Measurements from ENCODE around the gene HERC3. TPM values are rescaled to one million over a fixed set of nuclear protein-coding genes. Genes with fewer than 3 reads are reported as not detected.
A peak's percentile ranks its signal among the peaks of the same experiment; 100 is the strongest.

Gene HERC3
- total RNA-seq, 4 donors from 2014 or later, result 45.0 to 60.7 (median 51.9) TPM

GRCh38 chr4:88597970-88598660 lies 5.8 kb downstream of the HERC3 start:
- Histone ChIP-seq H3K4me3 (no peak overlapping the region), H3K27me3 (no peaks in the 10 kb centered on the region), H3K27ac (peak overlapping the region in 3 of 4 donors; percentile 3 to 58 (median 37)), H3K36me3 (peaks cover 0 to 15% of the 10 kb centered on the region in 2 donors), H3K9me3 (no peaks in the 10 kb centered on the region), H3K4me1 (peaks cover 15 to 78% (median 18%) of the 10 kb centered on the region in 3 donors)
- WGBS, 2 donors (ENCODE audit: low coverage in 1 of 2), result 35 to 51% methylated on average over 3 of the region's 3 CpGs
- no peak for ATAC-seq
- TF ChIP-seq POLR2A (IDR thresholded peaks at IDR 0.05) (no peak), POLR2AphosphoS5 (IDR thresholded peaks at IDR 0.05) (no peak), CTCF (IDR thresholded peaks at IDR 0.05) (no peak), EP300 (IDR thresholded peaks at IDR 0.05) (no peak)

GRCh38 chr4:88599298-88599697 lies 7.0 kb downstream of the HERC3 start:
- H3K27ac ChIP-seq, result peak overlapping the region; percentile 43 to 64 (median 58)
- H3K9me3 ChIP-seq, result no peaks in the 10 kb centered on the region
- peak overlapping the region in 1 of 2 donors; percentile 11 for H3K4me3 ChIP-seq
- peaks cover 0 to 15% of the 10 kb centered on the region in 2 donors for H3K36me3 ChIP-seq
- WGBS, 2 donors (ENCODE audit: low coverage in 1 of 2), result 46 to 63% methylated on average over 2 to 3 of the region's 3 CpGs
- no peak for TF ChIP-seq POLR2A (IDR thresholded peaks at IDR 0.05)
- TF ChIP-seq EP300 (IDR thresholded peaks at IDR 0.05), result no peak
- no peak for TF ChIP-seq POLR2AphosphoS5 (IDR thresholded peaks at IDR 0.05)
- TF ChIP-seq CTCF (IDR thresholded peaks at IDR 0.05), result no peak
- H3K27me3 ChIP-seq, result no peaks in the 10 kb centered on the region
- H3K4me1 ChIP-seq, result peaks cover 8 to 67% (median 18%) of the 10 kb centered on the region in 3 donors
- ATAC-seq, result peak; percentile 73

- 78% methylated on average over 1 of the region's 1 CpG; no CpG with 5 or more reads in 1 of the 2 donors for WGBS, 2 donors (ENCODE audit: low coverage in 1 of 2)
- no peak for TF ChIP-seq CTCF (IDR thresholded peaks at IDR 0.05)
- TF ChIP-seq EP300 (IDR thresholded peaks at IDR 0.05), result no peak
- no peak for TF ChIP-seq POLR2A (IDR thresholded peaks at IDR 0.05)
- TF ChIP-seq POLR2AphosphoS5 (IDR thresholded peaks at IDR 0.05), result no peak
- H3K36me3 ChIP-seq, result peaks cover 0 to 15% of the 10 kb centered on the region in 2 donors
- peak overlapping the region; percentile 43 to 64 (median 58) for H3K27ac ChIP-seq
- H3K9me3 ChIP-seq, result no peaks in the 10 kb centered on the region
- no peaks in the 10 kb centered on the region for H3K27me3 ChIP-seq
- H3K4me3 ChIP-seq, result peak overlapping the region in 1 of 2 donors; percentile 11
- H3K4me1 ChIP-seq, result peaks cover 8 to 66% (median 18%) of the 10 kb centered on the region in 3 donors
- peak; percentile 50 for ATAC-seq
Measured at GRCh38 chr4:88599714-88600113, 7.4 kb downstream of the HERC3 start.

- no peak for TF ChIP-seq POLR2A (IDR thresholded peaks at IDR 0.05)
- no peak for TF ChIP-seq POLR2AphosphoS5 (IDR thresholded peaks at IDR 0.05)
- TF ChIP-seq CTCF (IDR thresholded peaks at IDR 0.05), result no peak
- TF ChIP-seq EP300 (IDR thresholded peaks at IDR 0.05), result no peak
- whole genome bisulfite sequencing, 2 donors (ENCODE audit: low coverage in 1 of 2), result 75 to 83% methylated on average over 2 of the region's 2 CpGs
- H3K36me3 ChIP-seq, result peaks cover 0 to 15% of the 10 kb centered on the region in 2 donors
- H3K27me3 ChIP-seq, result no peaks in the 10 kb centered on the region
- peaks cover 8 to 66% (median 18%) of the 10 kb centered on the region in 3 donors for H3K4me1 ChIP-seq
- H3K9me3 ChIP-seq, result no peaks in the 10 kb centered on the region
- H3K27ac ChIP-seq, result peak overlapping the region; percentile 43 to 64 (median 58)
- peak overlapping the region in 1 of 2 donors; percentile 11 for H3K4me3 ChIP-seq
- ATAC-seq, result no peak
Measured at GRCh38 chr4:88600176-88600838, 8.0 kb downstream of the HERC3 start.

Measured in gastroesophageal sphincter (tissue), 4 donors.